ENCODE measurements around the gene CADM1.

DNA sequence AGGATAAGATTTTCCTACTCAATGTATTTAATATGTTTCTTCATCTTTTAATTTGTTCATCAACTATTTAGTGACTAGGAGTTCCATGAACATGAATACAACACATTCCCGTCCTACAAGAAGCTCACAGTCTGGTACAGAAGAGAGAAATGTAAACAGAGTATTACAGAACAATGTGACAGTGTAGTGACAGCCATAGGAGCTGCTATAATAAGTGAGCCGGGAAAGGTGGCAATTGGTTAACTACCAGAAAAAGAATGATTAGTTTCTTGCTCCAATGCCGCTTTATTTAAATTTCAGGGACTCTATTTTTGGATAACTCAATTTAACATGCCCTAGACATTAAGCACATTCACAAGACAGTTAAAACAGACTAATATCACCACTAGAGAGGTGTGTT lies 192.3 kb downstream of the CADM1 start:
- no peak for TF ChIP-seq YY1 (IDR thresholded peaks at IDR 0.05)
- TF ChIP-seq, protein P1, sequence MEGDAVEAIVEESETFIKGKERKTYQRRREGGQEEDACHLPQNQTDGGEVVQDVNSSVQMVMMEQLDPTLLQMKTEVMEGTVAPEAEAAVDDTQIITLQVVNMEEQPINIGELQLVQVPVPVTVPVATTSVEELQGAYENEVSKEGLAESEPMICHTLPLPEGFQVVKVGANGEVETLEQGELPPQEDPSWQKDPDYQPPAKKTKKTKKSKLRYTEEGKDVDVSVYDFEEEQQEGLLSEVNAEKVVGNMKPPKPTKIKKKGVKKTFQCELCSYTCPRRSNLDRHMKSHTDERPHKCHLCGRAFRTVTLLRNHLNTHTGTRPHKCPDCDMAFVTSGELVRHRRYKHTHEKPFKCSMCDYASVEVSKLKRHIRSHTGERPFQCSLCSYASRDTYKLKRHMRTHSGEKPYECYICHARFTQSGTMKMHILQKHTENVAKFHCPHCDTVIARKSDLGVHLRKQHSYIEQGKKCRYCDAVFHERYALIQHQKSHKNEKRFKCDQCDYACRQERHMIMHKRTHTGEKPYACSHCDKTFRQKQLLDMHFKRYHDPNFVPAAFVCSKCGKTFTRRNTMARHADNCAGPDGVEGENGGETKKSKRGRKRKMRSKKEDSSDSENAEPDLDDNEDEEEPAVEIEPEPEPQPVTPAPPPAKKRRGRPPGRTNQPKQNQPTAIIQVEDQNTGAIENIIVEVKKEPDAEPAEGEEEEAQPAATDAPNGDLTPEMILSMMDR (IDR thresholded peaks at IDR 0.05; ENCODE audit: low read depth, low read length, missing input control) = no peak
- TF ChIP-seq GABPA (IDR thresholded peaks at IDR 0.05 in 1 of 2, conservative IDR thresholded peaks at IDR 0.05 in 1 of 2) = no peak
- TF ChIP-seq, protein P2, sequence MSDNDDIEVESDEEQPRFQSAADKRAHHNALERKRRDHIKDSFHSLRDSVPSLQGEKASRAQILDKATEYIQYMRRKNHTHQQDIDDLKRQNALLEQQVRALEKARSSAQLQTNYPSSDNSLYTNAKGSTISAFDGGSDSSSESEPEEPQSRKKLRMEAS (IDR thresholded peaks at IDR 0.05) = no peak
- no peak for TF ChIP-seq RAD21 (IDR thresholded peaks at IDR 0.05)
- TF ChIP-seq SP1 (IDR thresholded peaks at IDR 0.05) = no peak
- TF ChIP-seq, protein P3, sequence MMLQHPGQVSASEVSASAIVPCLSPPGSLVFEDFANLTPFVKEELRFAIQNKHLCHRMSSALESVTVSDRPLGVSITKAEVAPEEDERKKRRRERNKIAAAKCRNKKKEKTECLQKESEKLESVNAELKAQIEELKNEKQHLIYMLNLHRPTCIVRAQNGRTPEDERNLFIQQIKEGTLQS (IDR thresholded peaks at IDR 0.05) = no peak
- no peak for TF ChIP-seq EGR1 (IDR thresholded peaks at IDR 0.05; ENCODE audit: low read depth in 2 of 2)
- TF ChIP-seq JUND (IDR thresholded peaks at IDR 0.05) = no peak
- TF ChIP-seq REST (IDR thresholded peaks at IDR 0.05) = no peak
- no peak for TF ChIP-seq TAF1 (conservative IDR thresholded peaks at IDR 0.05)
- TF ChIP-seq RXRA (IDR thresholded peaks at IDR 0.05) = no peak
- TF ChIP-seq ZBTB33 (IDR thresholded peaks at IDR 0.05) = no peak

Data from liver (tissue), 3 donors.